Brain microvascular endothelial cell (primary cell): ENCODE data around the gene SNRNP70.
"Not testable (repeated sequence)": the region's sequence is repeated elsewhere in the genome, so short reads cannot be mapped to it uniquely, and the experiment has no call there.

ENCODE experiments used
- DNase-seq: peaks from one replicate; pipeline ENCODE4 v3.0.0-alpha.2; 2020
- H3K27ac ChIP-seq: fragments of 250-450 bp; sonication (Bioruptor Pico); 2 replicates; pipeline ENCODE4 v1.5.1; 2020; ENCODE audit warnings: mild to moderate bottlenecking, moderate library complexity
- H3K27me3 ChIP-seq: fragments of 250-450 bp; sonication (Bioruptor Pico); replicated peaks from 2 replicates; pipeline ENCODE4 v1.5.1; 2020; ENCODE audit warnings: mild to moderate bottlenecking
- H3K36me3 ChIP-seq: fragments of 250-450 bp; sonication (Bioruptor Pico); replicated peaks from 2 replicates; pipeline ENCODE4 v1.5.1; 2020; ENCODE audit warnings: mild to moderate bottlenecking
- H3K4me3 ChIP-seq: 2 replicates; pipeline ENCODE4 v1.5.1; 2011; ENCODE audit warnings: low read depth, mild to moderate bottlenecking, control low read depth, low read length, moderate library complexity
- in situ Hi-C: cut with HindIII; loops from 2 replicates; pipeline ENCODE4 v1.10.0; 2017; ENCODE audit warnings: low sequenced_read_pairs, low pct_ligation_motif_present
- TF ChIP-seq, protein P1 (sequence below): IDR thresholded peaks from 2 replicates; pipeline ENCODE4 v1.5.1; 2011; ENCODE audit warnings: low read depth, mild to moderate bottlenecking, moderate library complexity, low read length, control low read depth, inconsistent platforms; ENCODE audit errors: missing control alignments

The SNRNP70 gene

GRCh38 chr19:49050376-49051033, 34.7 kb upstream of the SNRNP70 start:
- H3K4me3 ChIP-seq, H3K27me3 ChIP-seq, H3K27ac ChIP-seq, H3K36me3 ChIP-seq, in situ Hi-C loops: not testable (repeated sequence)
- DNase-seq = peak; percentile 76

- no peak overlapping the region for H3K27ac ChIP-seq
- H3K36me3 ChIP-seq = no peaks in the 10 kb centered on the region
- H3K27me3 ChIP-seq = no peaks in the 10 kb centered on the region
- peak; percentile 9 for DNase-seq
- TF ChIP-seq, protein P1, sequence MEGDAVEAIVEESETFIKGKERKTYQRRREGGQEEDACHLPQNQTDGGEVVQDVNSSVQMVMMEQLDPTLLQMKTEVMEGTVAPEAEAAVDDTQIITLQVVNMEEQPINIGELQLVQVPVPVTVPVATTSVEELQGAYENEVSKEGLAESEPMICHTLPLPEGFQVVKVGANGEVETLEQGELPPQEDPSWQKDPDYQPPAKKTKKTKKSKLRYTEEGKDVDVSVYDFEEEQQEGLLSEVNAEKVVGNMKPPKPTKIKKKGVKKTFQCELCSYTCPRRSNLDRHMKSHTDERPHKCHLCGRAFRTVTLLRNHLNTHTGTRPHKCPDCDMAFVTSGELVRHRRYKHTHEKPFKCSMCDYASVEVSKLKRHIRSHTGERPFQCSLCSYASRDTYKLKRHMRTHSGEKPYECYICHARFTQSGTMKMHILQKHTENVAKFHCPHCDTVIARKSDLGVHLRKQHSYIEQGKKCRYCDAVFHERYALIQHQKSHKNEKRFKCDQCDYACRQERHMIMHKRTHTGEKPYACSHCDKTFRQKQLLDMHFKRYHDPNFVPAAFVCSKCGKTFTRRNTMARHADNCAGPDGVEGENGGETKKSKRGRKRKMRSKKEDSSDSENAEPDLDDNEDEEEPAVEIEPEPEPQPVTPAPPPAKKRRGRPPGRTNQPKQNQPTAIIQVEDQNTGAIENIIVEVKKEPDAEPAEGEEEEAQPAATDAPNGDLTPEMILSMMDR = peak; percentile 38
- peak overlapping the region; percentile 64 for H3K4me3 ChIP-seq
- in situ Hi-C loops = no loop called here
These were observed 28.9 kb upstream of the SNRNP70 start for GRCh38 chr19:49056101-49056901.

DNA sequence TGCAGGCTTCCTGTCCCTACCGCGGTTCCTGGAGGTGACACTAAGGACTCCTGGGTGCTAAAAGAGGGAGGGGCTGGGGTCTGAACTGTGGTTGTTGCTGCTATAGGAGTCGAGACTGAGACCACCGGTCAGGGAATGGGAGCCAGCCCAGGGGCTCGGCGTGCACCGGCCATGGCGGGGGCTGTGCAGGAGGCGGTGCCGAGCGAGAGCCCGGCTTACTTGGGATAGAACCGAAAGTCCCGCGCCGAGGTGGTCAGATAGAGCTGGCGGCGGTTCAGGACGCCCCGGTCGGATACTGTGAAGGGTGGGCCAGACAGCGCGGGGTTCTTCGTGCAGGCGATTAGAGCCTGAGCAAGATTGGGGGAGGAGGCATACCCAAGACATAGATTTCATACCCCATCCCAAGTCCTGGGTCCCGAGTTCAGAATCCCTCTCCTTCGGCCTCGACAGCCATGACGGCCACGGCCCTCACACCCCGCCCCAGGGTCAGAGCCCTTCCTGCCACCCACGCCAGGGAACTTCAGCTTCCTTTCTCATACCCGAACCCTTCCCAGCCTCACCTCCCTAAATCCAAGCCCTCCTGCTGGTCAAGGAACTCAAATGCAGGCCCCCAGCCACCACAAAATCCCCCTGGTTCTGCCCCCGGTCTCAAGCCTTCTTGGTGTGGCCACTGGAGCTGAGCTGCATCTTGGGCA, 28.2 kb upstream of the SNRNP70 start:
- H3K27ac ChIP-seq, in situ Hi-C loops, H3K27me3 ChIP-seq, DNase-seq, H3K36me3 ChIP-seq: not testable (repeated sequence)
- peak overlapping the region; percentile 64 for H3K4me3 ChIP-seq

- in situ Hi-C loops = no loop called here
- no peak within 1 kb of the TSS for H3K27ac ChIP-seq
- peak within 1 kb of the TSS; percentile 64 for H3K4me3 ChIP-seq
- H3K36me3 ChIP-seq = no peaks in the 10 kb centered on the region
- H3K27me3 ChIP-seq = no peaks in the 10 kb centered on the region
- TF ChIP-seq, protein P1 = no peak
- peak; percentile 29 for DNase-seq
These were observed 27.5 kb upstream of the SNRNP70 start, which contains the start of gene CGB7 for GRCh38 chr19:49057636-49058234. Gene CGB7 (minus strand): TSS chr19:49057749. CDS start chr19:49055375, 2,374 bp downstream.

DNA sequence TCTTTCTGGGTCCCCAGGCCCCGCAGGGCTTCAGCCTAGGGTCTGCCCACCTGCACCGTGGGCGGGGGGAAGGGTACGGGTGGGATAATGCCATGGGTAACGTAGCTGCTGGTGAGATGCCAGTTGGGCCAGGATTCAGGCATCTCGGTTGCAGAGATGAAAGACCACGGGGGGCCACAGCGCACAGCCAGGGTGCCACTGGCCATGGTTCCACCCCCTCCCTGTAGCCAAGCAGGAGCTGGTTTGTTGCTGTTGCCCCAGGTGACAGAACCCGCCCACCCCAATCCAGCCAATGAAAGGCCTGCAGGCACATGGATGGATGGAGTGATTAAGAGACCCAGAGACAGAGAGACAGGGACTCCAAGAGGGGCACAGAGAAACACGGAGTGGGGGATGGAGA, 26.7 kb upstream of the SNRNP70 start:
- H3K4me3 ChIP-seq = no peak overlapping the region
- H3K27me3 ChIP-seq = no peaks in the 10 kb centered on the region
- TF ChIP-seq, protein P1 = no peak
- no peaks in the 10 kb centered on the region for H3K36me3 ChIP-seq
- in situ Hi-C loops = no loop called here
- H3K27ac ChIP-seq = no peak overlapping the region
- DNase-seq = peak; percentile 40

DNA sequence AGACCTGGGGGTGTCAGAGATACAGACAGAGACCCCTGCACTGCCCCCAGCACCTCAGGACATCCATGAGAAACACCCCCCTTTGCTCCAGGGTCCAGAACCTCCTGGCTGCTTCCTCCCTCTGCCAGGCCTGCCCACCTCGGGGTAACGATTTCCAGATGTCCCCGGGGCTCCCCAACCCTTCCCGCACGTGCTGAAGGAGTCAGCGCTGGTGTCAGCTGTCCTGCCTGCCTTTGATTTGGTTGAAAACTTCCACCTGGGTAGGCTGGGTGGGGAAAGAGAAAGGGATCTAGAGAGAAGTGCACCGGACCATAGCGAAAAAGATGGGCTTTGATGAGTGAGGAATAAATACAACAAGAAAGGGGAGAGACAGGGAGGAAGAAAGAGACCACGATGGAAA, 26.2 kb upstream of the SNRNP70 start:
- H3K27me3 ChIP-seq = no peaks in the 10 kb centered on the region
- TF ChIP-seq, protein P1 = no peak

More for the DNA sequence above, 26.2 kb upstream of the SNRNP70 start:
- Histone ChIP-seq H3K27ac (no peak overlapping the region), H3K4me3 (no peak overlapping the region), H3K36me3 (no peaks in the 10 kb centered on the region)
- no peak for DNase-seq
- in situ Hi-C loops = no loop called here
